ENCODE data around the gene MPDZ. TPM values are rescaled to one million over a fixed set of nuclear protein-coding genes. Genes with fewer than 3 reads are reported as not detected.

Gene MPDZ
- total RNA-seq, 4 donors from 2014 or later = 41.3 to 67.8 (median 56.8) TPM

DNA sequence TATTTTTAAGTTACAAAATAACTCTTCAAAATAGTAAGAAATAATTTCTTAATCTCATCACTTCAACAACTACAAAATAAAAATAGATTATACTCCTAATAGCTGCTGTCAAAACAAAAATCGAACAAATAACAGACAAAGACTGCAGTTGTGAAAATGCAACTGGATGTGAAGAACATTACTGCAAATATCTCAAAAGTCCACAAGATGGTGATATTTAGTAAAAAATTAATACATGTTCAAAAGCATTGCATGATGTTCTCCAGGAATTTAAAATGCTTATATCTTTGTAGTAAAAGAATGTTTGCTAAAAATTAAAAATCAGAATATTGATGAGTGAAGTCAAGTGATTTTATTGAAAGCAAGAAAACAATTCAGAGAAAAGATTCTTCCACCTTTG lies 66.2 kb downstream of the MPDZ start:
- TF ChIP-seq CTCF (IDR thresholded peaks at IDR 0.05; ENCODE audit: low read depth) = no peak

DNA sequence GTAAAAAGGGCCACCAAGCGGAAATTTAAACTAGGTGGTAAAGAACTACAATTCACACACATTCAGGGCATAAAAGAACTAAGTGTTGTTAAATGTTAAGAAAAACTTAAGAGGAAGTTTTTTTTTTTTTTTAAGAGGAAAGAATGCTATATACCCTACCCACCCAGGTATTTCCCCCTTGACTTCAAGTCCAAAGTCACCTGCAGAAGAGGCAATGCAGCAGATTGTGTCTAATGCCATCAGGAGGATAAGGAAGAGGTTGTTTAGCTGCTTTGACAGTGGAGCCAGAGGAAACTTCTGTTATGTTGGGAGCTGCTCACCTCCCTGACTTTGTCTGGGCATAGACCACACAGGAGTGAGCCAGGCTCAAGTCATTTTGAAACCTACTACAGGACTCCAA lies 69.2 kb downstream of the MPDZ start:
- TF ChIP-seq CTCF (IDR thresholded peaks at IDR 0.05; ENCODE audit: low read depth) = no peak

GRCh38 chr9:13209498-13209897 lies 70.0 kb downstream of the MPDZ start:
- no peak for TF ChIP-seq CTCF (IDR thresholded peaks at IDR 0.05; ENCODE audit: low read depth)

DNA sequence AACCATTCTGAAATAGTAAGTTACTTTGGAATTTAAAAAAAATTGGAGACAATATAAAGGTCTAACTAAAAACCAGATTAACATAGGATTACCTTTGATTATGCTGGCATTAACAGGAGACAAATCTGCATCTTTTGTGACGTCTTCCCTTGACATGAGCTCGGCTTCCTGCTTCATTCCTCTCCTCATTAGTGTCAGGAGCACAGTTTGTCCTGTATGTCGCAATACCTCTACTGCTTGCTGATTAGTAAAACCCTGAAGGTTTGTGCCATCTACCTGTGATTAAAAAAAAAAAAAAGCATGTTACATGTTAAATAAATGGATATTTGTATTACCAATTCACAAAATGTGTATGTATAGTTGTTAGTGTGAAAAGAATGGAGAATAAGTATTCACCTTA lies 73.7 kb downstream of the MPDZ start:
- TF ChIP-seq CTCF (IDR thresholded peaks at IDR 0.05; ENCODE audit: low read depth) = no peak

- TF ChIP-seq CTCF (IDR thresholded peaks at IDR 0.05; ENCODE audit: low read depth) = no peak
Measured at GRCh38 chr9:13190040-13190439, 89.5 kb downstream of the MPDZ start.

DNA sequence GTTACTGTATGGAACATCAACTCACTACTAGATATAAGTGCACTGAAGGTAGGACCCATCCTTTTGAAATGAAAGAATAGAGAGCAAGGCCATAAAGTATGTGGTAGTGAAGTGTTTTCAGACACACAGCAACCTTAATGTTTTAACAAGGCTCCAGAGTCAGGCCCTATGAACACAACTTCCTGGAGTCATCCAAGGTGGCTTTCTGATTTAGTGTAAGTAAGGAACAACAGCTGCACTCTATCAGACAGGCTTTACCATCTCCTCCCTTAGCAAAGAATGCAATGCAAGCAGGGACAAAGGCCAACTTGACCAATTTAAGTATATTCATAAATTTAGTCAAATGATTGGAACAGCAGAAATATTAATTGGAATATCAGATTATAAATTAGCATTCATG lies 90.1 kb downstream of the MPDZ start:
- TF ChIP-seq CTCF (IDR thresholded peaks at IDR 0.05; ENCODE audit: low read depth) = no peak

GRCh38 chr9:13186774-13187173 lies 92.7 kb downstream of the MPDZ start:
- TF ChIP-seq CTCF (IDR thresholded peaks at IDR 0.05; ENCODE audit: low read depth) = no peak
